MM.1S (cell line): ENCODE results near the gene MT1B.

Experiments
- EZH2 ChIP-seq: fragments of 300-600 bp; sonication (generic); optimal IDR thresholded peaks from 2 replicates; pipeline ENCODE3; 2017; ENCODE audit warnings: low read depth, mild to moderate bottlenecking, antibody characterized with exemption, low read length, mixed read lengths
- EZH2phosphoT487 ChIP-seq: fragments of 300-600 bp; sonication (generic); IDR thresholded peaks from 2 replicates; pipeline ENCODE4 v1.6.1; 2018; ENCODE audit warnings: antibody characterized with exemption, low read length
- TF ChIP-seq, protein P1 (sequence below): fragments of 300-600 bp; sonication (generic); IDR thresholded peaks from 2 replicates; pipeline ENCODE4 v1.5.1; 2016; ENCODE audit warnings: antibody characterized with exemption, low read length, mixed read lengths

DNA sequence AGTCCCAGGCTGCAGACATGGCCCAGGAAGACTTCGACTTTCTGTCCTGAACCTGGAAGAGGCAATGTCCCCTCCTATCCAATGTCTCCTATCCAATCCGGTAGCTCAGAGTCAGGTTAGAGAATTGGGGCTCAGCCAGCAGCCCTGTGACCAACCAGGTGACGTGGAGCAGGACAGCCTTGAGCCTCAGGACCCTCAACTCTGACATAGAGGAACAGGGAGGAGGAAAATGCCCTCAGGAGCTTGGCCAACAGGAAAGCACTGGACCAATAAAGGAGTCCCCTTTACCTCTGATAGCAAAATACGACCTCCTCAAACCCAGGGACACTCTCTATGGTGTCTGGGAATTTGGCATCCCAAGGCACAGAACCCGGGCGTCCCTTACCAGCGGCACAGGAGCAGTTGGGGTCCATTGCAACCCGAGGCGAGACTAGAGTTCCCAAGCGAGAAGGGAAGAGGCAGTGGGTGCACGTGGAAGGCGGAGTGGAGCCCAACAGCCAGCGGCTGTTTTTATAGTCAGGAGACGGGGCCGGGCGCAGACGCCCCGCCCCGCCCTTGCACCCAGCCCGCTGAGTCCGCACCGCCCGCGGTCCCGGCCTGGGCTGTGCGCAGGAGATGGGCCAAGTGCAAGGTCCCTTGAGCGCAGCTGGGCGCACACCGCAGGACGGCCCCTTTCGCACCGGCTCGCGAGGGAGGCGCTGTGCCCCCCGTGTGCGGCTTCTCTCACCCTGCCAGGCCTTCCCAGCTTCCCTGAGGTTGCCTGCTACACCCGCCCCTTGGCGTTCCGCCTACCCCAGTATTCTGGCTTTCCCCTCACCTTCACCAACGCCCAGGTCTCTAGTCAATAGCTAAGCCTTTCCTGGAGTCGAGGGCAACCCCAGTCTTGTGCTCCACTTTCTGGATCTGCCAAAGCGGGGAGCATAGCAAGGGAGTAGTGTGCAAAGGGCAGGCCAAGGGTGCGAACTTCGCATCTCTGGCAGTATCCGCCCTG, 16.2 kb downstream of the MT1B start, which contains the start of gene MT1G:
- TF ChIP-seq EZH2 (no peak), EZH2phosphoT487 (no peak)
- TF ChIP-seq, protein P1, sequence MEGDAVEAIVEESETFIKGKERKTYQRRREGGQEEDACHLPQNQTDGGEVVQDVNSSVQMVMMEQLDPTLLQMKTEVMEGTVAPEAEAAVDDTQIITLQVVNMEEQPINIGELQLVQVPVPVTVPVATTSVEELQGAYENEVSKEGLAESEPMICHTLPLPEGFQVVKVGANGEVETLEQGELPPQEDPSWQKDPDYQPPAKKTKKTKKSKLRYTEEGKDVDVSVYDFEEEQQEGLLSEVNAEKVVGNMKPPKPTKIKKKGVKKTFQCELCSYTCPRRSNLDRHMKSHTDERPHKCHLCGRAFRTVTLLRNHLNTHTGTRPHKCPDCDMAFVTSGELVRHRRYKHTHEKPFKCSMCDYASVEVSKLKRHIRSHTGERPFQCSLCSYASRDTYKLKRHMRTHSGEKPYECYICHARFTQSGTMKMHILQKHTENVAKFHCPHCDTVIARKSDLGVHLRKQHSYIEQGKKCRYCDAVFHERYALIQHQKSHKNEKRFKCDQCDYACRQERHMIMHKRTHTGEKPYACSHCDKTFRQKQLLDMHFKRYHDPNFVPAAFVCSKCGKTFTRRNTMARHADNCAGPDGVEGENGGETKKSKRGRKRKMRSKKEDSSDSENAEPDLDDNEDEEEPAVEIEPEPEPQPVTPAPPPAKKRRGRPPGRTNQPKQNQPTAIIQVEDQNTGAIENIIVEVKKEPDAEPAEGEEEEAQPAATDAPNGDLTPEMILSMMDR = no peak
